ENCODE data around the gene BYSL. TPM values are rescaled to one million over a fixed set of nuclear protein-coding genes. Genes with fewer than 3 reads are reported as not detected.

The BYSL gene
- total and polyA plus RNA-seq, 2 donors: 8.7 to 15.4 TPM

DNA sequence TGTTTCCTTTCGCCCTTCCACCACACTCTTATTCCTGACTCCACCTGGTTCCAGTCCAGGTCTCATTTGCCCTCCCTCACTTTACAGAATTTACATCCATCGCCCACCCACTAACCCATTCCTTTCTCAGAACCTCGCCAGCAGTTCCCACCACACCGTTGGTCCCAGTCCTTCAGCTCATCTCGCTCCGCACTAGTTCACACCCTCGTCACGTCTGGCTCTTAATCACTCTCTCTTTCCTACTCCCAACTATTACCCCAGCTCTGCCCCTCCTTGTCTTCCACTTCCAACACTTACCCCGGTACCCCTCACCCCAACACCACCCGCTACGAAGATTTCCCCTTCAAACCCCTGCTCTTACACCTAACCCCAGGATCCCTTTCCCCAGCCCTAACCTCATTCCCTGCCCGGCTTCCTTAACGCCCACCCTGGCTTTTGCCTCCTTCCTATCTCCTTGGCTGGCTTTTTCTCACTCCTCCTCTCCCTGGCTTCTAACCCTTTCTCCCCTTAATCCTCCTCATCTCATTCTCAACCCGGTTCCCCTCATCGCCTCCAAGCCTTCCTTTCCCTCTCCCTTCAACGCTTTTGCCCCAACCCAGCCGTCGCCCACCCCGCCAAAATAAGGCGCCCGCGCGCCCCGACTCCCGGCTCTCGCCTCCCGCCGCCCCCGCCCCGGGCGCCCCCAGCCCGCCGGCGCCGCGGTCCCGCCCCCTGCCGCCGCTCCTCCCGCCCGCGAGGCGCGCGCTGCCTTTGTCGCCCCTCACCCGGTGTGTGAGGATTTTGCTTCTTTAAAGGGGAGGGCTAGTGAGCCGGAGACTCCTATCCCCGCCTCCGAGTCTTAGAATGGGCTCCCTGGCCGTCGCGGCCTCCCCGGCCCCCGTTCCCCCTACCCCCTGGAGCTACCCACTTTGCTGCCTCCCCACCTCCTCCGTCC is 26.7 kb upstream of the BYSL start:
- no peak for DNase-seq (ENCODE audit: extremely low spot score)

DNA sequence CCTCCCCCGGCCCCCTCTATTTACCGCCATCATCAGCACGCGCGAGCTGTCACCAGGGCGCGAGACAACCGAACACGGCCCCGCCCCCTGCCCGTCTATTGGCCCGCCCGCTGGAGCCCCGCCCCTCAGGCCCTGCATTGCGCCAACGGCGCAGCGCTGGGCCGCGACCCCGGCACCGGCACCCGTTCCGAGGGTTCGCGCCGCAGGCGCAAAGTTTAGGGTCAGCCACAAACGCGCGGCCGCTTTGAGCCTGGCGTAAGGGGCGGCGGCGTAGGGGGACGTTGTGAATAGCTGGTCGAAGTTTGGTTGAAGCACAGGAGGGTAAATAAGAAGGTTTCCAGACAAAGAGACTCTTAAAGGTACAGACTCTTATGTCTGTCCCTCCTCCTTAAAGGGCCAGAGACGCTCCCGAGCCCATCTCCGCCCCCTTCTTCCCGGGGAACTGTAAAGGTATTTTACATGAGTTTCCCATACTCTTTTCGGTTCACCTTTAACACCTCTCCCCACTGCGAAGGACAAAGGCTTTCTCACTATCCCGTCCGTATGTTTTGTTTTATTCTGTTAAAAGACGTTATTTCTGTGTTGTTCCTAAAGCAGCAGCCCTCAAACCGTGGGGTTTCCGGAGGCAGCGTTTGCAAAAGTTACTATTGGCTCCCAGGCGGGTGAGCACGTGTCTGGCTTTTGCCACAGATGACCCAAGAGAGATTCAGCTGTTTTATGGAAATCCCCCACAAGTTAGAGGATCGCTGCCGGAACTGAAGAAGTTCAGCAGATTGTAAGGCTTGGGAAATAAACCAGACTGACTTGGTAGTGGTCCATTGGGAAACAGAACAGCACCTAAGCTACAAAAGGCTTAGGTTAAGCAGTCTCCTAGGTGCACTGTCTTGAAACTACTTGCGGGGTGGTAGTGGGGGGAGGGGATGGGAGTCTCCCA is 25.7 kb upstream of the BYSL start, which contains the start of gene USP49:
TSS of gene USP49 (minus strand) at position 76 of the 934 bp plus-strand sequence. CDS start 88,392 bp downstream, outside the sequence.
- WGBS: under 1% methylated on average over 55 of the region's 55 CpGs
- peak within 1 kb of the TSS; percentile 72 for H3K27ac ChIP-seq (ENCODE audit: low read depth)
- no peaks in the 10 kb centered on the region for H3K36me3 ChIP-seq (ENCODE audit: insufficient read depth)
- H3K4me1 ChIP-seq (ENCODE audit: insufficient read depth): peaks cover 2% of the 10 kb centered on the region
- peak within 1 kb of the TSS; percentile 94 for H3K4me3 ChIP-seq (ENCODE audit: low read depth, low read length)
- peak; percentile 68 for DNase-seq (ENCODE audit: extremely low spot score)

More for the DNA sequence above, 26.7 kb upstream of the BYSL start:
- Histone ChIP-seq H3K4me3 (ENCODE audit: low read depth, low read length) (peak overlapping the region; percentile 94), H3K4me1 (ENCODE audit: insufficient read depth) (peaks cover 2% of the 10 kb centered on the region), H3K27ac (ENCODE audit: low read depth) (no peak overlapping the region), H3K36me3 (ENCODE audit: insufficient read depth) (no peaks in the 10 kb centered on the region)
- 2% methylated on average over 56 of the region's 56 CpGs for WGBS

DNA sequence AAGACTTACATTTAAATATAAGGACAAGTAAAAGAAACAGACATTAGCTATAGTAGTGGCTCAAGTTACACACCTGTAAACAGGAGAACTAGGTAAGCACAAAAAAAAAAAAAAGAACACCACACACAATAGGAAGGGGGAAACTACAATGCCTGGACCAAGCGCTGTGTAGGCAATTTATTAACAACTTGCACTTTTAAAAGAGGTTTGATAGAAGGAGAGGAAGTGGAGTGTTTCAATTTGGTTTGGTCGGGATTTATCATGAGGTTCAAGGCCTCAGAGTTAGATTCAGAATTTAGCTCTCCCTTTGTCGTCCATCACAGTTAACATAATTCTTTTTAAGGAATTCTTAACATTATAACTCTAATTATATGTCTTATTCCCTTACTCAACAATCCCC is 25.0 kb upstream of the BYSL start:
- H3K4me1 ChIP-seq (ENCODE audit: insufficient read depth): peaks cover 2% of the 10 kb centered on the region
- no peak overlapping the region for H3K27ac ChIP-seq (ENCODE audit: low read depth)
- DNase-seq (ENCODE audit: extremely low spot score): no peak
- H3K4me3 ChIP-seq (ENCODE audit: low read depth, low read length): no peak overlapping the region
- WGBS: 51% methylated on average over 3 of the region's 3 CpGs
- no peaks in the 10 kb centered on the region for H3K36me3 ChIP-seq (ENCODE audit: insufficient read depth)

DNA sequence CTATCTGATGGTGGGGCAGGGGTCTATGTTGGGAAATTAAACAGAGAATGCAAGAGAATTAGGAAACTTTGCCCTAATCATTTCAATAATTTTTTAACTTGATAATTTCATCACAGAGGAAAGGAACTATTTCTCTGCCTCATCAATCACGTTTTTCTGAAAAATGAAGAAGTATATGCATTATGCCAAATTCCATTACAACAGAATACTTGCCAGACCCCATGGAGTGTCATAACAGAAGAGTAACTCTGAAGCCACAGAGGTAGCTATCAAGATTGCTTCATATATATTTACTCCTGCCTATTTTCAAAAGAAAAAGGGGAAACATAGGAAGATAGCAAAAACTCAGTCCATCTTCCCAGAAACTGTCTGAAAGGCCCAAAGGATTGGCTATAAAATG is 20.4 kb upstream of the BYSL start:
- no peaks in the 10 kb centered on the region for H3K36me3 ChIP-seq (ENCODE audit: insufficient read depth)
- 86% methylated on average over 1 of the region's 1 CpG for WGBS
- no peak for DNase-seq (ENCODE audit: extremely low spot score)
- H3K4me1 ChIP-seq (ENCODE audit: insufficient read depth): no peaks in the 10 kb centered on the region
- no peak overlapping the region for H3K27ac ChIP-seq (ENCODE audit: low read depth)
- H3K4me3 ChIP-seq (ENCODE audit: low read depth, low read length): no peak overlapping the region

DNA sequence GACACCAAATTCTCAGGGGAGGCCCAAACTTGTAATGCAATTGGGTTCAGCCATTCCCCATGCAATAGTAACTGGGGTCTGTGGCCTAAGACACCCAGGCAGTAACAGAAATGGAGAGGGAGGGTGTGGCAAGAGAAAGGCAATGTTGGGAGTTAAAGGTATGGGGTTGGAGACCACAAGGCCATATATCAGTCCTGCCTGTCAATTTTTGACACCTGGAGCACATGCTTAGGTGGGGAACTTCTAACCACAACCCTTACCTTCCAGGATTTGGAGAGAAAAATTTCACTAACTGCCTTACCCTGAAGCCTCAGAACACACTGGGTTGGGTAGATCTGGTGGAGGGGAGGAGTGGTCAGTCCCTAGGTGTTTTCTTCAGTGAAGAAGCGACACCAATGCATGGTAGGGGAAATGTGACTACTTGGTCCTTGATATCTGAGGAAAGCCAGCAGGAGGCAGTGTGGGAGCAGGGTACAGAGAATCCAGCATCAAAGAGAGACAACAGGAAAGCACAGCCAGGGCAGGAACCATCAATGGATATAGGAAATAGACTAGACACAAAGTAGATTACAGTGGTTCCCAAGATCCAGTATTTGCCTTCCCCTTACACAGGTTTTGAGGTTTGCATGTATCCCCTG is 19.3 kb upstream of the BYSL start:
- no peak for DNase-seq (ENCODE audit: extremely low spot score)
- Histone ChIP-seq H3K27ac (ENCODE audit: low read depth) (no peak overlapping the region), H3K4me1 (ENCODE audit: insufficient read depth) (no peaks in the 10 kb centered on the region), H3K36me3 (ENCODE audit: insufficient read depth) (peaks cover 1% of the 10 kb centered on the region), H3K4me3 (ENCODE audit: low read depth, low read length) (no peak overlapping the region)
- WGBS: 92% methylated on average over 1 of the region's 1 CpG

DNA sequence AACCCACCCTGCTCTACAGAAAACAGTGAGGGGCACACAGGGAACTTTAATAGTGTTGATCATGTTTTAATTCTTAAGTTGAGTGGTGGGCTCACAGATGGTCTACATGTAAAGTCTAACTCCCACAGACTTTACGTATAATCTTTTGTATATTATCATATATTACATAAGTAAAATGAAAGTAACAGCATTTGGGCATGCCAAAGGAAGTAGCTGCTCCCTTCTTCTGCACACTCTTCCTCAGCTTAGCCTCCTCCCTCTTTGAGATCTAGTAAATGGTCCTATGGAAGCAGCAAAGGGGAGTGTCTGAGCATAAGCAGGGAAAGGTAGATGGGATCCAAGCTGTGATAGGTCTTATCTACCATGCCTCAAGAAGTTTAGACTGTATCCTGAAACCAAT is 11.6 kb upstream of the BYSL start:
- DNase-seq (ENCODE audit: extremely low spot score): no peak
- Histone ChIP-seq H3K4me3 (ENCODE audit: low read depth, low read length) (no peak overlapping the region), H3K4me1 (ENCODE audit: insufficient read depth) (no peaks in the 10 kb centered on the region), H3K27ac (ENCODE audit: low read depth) (no peak overlapping the region), H3K36me3 (ENCODE audit: insufficient read depth) (peaks cover 2% of the 10 kb centered on the region)
- 94% methylated on average over 1 of the region's 1 CpG for WGBS

DNA sequence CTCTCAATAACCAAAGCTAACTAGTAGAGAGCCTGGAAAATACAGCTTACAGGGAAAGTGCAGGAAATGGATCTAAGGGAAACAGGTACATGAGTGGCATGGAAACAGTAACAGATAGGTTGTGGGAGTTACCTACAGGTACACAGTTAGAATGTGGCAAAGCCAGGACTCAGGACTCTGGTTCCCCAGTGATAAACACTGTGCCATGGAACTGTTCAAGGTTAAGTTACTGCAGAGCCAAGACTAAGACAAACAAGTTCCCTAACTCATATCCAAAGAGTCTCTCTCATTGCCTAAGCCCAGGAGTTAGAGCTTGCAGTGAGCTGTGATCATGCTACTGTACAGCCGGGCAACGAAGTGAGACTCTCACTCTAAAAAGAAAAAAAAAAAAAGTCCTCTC is 7.0 kb upstream of the BYSL start:
- no peak overlapping the region for H3K27ac ChIP-seq (ENCODE audit: low read depth)
- DNase-seq (ENCODE audit: extremely low spot score): no peak
- no peak overlapping the region for H3K4me3 ChIP-seq (ENCODE audit: low read depth, low read length)
- H3K4me1 ChIP-seq (ENCODE audit: insufficient read depth): no peaks in the 10 kb centered on the region
- H3K36me3 ChIP-seq (ENCODE audit: insufficient read depth): no peaks in the 10 kb centered on the region
- WGBS: 88% methylated on average over 2 of the region's 2 CpGs

DNA sequence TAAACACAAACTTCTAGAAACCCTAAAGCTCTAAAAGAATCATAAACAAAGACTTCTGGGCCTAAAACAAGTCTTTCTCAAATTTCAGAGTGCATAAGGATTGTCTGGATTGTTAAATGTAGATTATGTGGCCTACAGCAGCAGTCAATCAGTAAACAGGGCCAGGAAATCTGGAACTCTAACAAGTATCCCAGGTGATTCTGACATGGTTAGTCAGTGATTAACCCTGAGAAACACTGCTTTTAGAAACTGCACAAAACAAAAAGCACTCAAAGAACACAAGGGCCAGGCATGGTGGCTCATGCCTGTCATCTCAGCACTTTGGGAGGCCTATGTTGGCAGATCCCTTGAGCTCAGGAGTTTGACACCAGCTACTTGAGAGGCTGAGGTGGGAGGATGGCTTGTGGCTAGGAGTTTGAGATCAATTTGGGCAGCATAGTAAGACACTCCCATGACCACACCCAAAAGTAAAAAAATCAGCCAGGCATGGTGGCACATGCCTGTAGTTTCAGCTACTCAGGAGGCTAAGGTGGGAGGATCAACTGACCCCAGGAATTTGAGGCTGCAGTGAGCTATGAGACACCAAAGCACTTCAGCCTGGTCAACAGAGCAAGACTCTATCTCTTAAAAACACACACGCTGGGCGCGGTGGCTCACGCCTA is 6.3 kb upstream of the BYSL start:
- 97% methylated on average over 4 of the region's 4 CpGs for WGBS
- Histone ChIP-seq H3K4me3 (ENCODE audit: low read depth, low read length) (no peak overlapping the region), H3K36me3 (ENCODE audit: insufficient read depth) (no peaks in the 10 kb centered on the region), H3K4me1 (ENCODE audit: insufficient read depth) (no peaks in the 10 kb centered on the region), H3K27ac (ENCODE audit: low read depth) (no peak overlapping the region)
- no peak for DNase-seq (ENCODE audit: extremely low spot score)

DNA sequence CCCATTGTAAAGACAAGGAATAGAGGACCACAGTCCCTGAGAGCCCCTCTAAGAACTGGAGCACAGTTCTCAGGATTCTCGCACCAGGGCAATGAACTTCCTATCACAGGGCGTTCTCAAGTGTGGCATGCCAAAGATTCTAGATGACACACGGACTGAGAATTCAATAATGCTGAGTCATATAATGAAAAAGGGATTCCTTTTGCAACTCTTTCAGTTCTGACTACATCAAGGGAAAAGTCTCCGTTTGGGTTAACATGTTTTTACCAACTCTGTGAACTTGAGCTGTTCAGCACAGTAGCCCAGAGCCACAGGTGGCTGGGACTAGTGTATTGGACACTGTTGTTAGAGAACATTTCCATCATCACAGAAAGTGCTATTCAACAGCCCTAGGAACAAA is 3.8 kb upstream of the BYSL start:
- Histone ChIP-seq H3K4me1 (ENCODE audit: insufficient read depth) (peaks cover 2% of the 10 kb centered on the region), H3K36me3 (ENCODE audit: insufficient read depth) (no peaks in the 10 kb centered on the region), H3K27ac (ENCODE audit: low read depth) (no peak overlapping the region), H3K4me3 (ENCODE audit: low read depth, low read length) (no peak overlapping the region)
- WGBS: 62% methylated on average over 4 of the region's 4 CpGs
- no peak for DNase-seq (ENCODE audit: extremely low spot score)

DNA sequence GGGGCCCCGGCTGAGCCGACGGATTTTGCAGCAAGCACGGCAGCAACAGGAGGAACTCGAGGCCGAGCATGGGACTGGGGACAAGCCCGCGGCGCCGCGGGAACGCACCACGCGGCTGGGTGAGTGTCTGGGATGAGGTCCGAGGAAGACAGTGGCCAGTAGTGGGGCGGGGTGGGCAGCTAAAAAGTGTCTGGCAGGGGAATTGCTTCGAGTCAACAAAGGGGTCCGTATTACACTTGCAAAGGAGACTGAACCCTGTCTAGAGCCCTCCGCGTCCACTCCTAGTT is 356 bp downstream of the BYSL start:
- Histone ChIP-seq H3K27ac (ENCODE audit: low read depth) (no peak overlapping the region), H3K36me3 (ENCODE audit: insufficient read depth) (no peaks in the 10 kb centered on the region), H3K4me1 (ENCODE audit: insufficient read depth) (peaks cover 4% of the 10 kb centered on the region), H3K4me3 (ENCODE audit: low read depth, low read length) (peak overlapping the region; percentile 83)
- WGBS: under 1% methylated on average over 20 of the region's 20 CpGs
- no peak for DNase-seq (ENCODE audit: extremely low spot score)

DNA sequence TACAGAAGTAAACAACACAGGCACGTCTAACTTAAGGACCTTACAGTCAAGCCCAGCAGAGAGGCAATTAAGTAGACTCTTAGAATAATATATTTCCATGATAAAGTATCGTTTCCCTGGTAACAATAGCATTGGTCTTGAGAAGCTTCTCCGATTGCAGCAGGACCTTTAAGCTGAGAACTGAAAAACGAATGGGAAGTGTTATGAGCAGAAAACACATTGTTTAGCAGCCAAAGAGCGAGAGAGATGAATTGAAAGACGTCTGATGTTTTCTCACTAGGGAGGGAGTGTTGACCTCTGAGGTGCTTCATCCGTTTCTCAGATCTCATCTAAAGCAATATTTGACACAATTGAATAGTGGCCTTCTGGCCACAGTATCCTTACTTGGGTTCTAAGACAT is 855 bp downstream of the BYSL start:
- DNase-seq (ENCODE audit: extremely low spot score): no peak
- peak overlapping the region; percentile 83 for H3K4me3 ChIP-seq (ENCODE audit: low read depth, low read length)
- 6% methylated on average over 7 of the region's 7 CpGs for WGBS
- peaks cover 4% of the 10 kb centered on the region for H3K4me1 ChIP-seq (ENCODE audit: insufficient read depth)
- H3K27ac ChIP-seq (ENCODE audit: low read depth): no peak overlapping the region
- H3K36me3 ChIP-seq (ENCODE audit: insufficient read depth): no peaks in the 10 kb centered on the region

DNA sequence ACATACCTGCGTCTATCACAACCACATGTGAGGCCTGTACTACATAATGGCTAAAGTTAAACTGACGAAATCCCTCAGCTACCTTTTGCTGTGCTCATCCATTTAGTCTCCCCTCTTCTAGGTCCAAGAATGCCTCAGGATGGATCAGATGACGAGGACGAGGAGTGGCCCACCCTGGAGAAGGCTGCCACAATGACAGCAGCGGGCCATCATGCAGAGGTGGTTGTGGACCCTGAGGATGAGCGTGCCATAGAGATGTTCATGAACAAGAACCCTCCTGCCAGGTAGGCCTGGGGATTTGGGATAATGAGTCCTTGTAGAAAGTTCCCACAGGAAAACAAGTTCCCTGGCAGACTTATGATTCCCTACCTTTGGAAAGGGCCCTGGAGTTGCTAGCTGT is 6.0 kb downstream of the BYSL start:
- 94% methylated on average over 6 of the region's 6 CpGs for WGBS
- H3K36me3 ChIP-seq (ENCODE audit: insufficient read depth): peaks cover 3% of the 10 kb centered on the region
- peaks cover 6% of the 10 kb centered on the region for H3K4me1 ChIP-seq (ENCODE audit: insufficient read depth)
- H3K4me3 ChIP-seq (ENCODE audit: low read depth, low read length): no peak overlapping the region
- H3K27ac ChIP-seq (ENCODE audit: low read depth): no peak overlapping the region
- DNase-seq (ENCODE audit: extremely low spot score): no peak

DNA sequence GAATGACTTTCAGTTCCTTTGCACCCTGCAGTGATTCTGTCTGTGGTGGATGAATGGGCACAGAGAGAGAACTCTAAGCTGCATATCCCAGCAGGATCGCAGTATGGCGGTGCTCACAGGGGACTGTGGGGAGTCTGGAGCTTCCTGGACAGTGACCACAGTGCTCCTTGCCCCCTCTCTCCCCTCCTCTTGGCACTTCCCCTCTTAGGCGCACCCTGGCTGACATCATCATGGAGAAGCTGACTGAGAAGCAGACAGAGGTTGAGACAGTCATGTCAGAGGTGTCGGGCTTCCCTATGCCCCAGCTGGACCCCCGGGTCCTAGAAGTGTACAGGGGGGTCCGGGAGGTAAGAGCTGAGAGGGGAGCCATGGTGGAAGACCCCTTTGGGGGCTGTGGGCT is 8.6 kb downstream of the BYSL start:
- H3K36me3 ChIP-seq (ENCODE audit: insufficient read depth): peaks cover 3% of the 10 kb centered on the region
- 93% methylated on average over 6 of the region's 6 CpGs for WGBS
- H3K4me1 ChIP-seq (ENCODE audit: insufficient read depth): peaks cover 2% of the 10 kb centered on the region
- no peak overlapping the region for H3K27ac ChIP-seq (ENCODE audit: low read depth)
- no peak overlapping the region for H3K4me3 ChIP-seq (ENCODE audit: low read depth, low read length)
- DNase-seq (ENCODE audit: extremely low spot score): no peak

Data from urinary bladder (tissue), 4 donors.